ENCODE results near the gene STK39. TPM values are rescaled to one million over a fixed set of nuclear protein-coding genes. Genes with fewer than 3 reads are reported as not detected.

STK39 gene
- total and polyA plus RNA-seq, 9 of the 15 experiments (the other 6 are each of a cell fraction or from before 2014, with no cell fraction given): 0.19 to 0.76 (median 0.51) TPM

- ChIA-PET CTCF (ENCODE audit: low intra/inter-chr PET ratio) (no interaction called here), POLR2A (interaction anchor here (1.4 kb wide), 1 partner anchor 23 kb away, joined by 3 read pairs; no protein-coding TSS in a partner anchor)
- in situ Hi-C loops (cut with MboI) (no loop called here), intact Hi-C loops (cut with micrococcal nuclease) (no loop called here)
- Histone ChIP-seq H3K9me1 (ENCODE audit: control insufficient read depth, insufficient read depth, low read length) (no peaks in the 10 kb centered on the region), H3K36me3 (ENCODE audit: control insufficient read depth, insufficient read depth, low read length) (no peaks in the 10 kb centered on the region), H3K4me2 (ENCODE audit: insufficient read depth, low read length) (no peak overlapping the region), H3K27me3 (ENCODE audit: control insufficient read depth in 2 of 2, insufficient read depth in 2 of 2, low read length in 2 of 2) (peaks cover 6 to 20% of the 10 kb centered on the region in 2 experiments; a peak in 4 of 5 replicates), H3K79me2 (ENCODE audit: control insufficient read depth, insufficient read depth, low read length) (no peaks in the 10 kb centered on the region), H3K9me3 (replicated peaks; ENCODE audit: control insufficient read depth, insufficient read depth, low read depth, low read length) (no peaks in the 10 kb centered on the region), H3K27ac (ENCODE audit: extremely low read depth, low read depth, low read length) (no peak overlapping the region), H2AFZ (ENCODE audit: low read depth, low read length) (no peak overlapping the region), H4K20me1 (replicated peaks; ENCODE audit: control insufficient read depth, insufficient read depth, low read length) (no peaks in the 10 kb centered on the region), H3K4me1 (replicated peaks in 1 of 2; ENCODE audit: control insufficient read depth in 2 of 2, insufficient read depth in 2 of 2, low read length in 2 of 2) (peaks cover 0 to 1% of the 10 kb centered on the region in 2 experiments; a peak in 1 of 5 replicates), H3K4me3 (no peak overlapping the region), H3K9ac (ENCODE audit: insufficient read depth in 1 of 2, low read depth in 2 of 2, low read length in 2 of 2) (no peak overlapping the region)
- BruUV-seq (replicated peaks): no TSS peak
- no peak for FAIRE-seq
- ATAC-seq: no peak
- TF ChIP-seq CGGBP1 (CRISPR knock-in tag; IDR thresholded peaks at IDR 0.05) (no peak), GTF3C2 (IDR thresholded peaks at IDR 0.05; ENCODE audit: borderline replicate concordance, extremely low read depth, insufficient read length) (no peak), ZNF121 (CRISPR knock-in tag; conservative IDR thresholded peaks at IDR 0.05) (no peak), NR2F6 (CRISPR knock-in tag; IDR thresholded peaks at IDR 0.05) (no peak), TRIM28 (IDR thresholded peaks at IDR 0.05) (no peak), ARID2 (IDR thresholded peaks at IDR 0.05) (no peak), IFI16 (CRISPR knock-in tag; IDR thresholded peaks at IDR 0.05) (no peak), RFX7 (CRISPR knock-in tag; IDR thresholded peaks at IDR 0.05) (no peak), MXD1 (CRISPR knock-in tag; IDR thresholded peaks at IDR 0.05; ENCODE audit: borderline replicate concordance, poor library complexity, severe bottlenecking) (no peak), OTX1 (CRISPR knock-in tag; IDR thresholded peaks at IDR 0.05) (no peak), ETV5 (CRISPR knock-in tag; IDR thresholded peaks at IDR 0.05; ENCODE audit: low read depth) (no peak), ZFP91 (CRISPR knock-in tag; IDR thresholded peaks at IDR 0.05) (no peak)
- DNase-seq (ENCODE audit: extremely low read depth in 1 of 4, low spot score in 3 of 4): no peak
Observed at GRCh38 chr2:168252976-168253375, 5.6 kb upstream of the STK39 start.

Measured in K562 (cell line).